ENCODE results near the gene RPL29. TPM values are rescaled to one million over a fixed set of nuclear protein-coding genes. Genes with fewer than 3 reads are reported as not detected.

Gene RPL29
- total and polyA plus RNA-seq, 7 experiments from 2014 or later: 1,152 to 2,133 (median 1,556) TPM

GRCh38 chr3:52040600-52040999 is 44.9 kb upstream of the RPL29 start:
- Mint-ChIP-seq H3K27me3 (peaks cover 0 to 9% (median 0%) of the 10 kb centered on the region in 5 donors), H3K27ac (peak overlapping the region in 2 of 9 donors; percentile 41 to 72), H3K4me3 (no peak overlapping the region), H3K36me3 (no peaks in the 10 kb centered on the region), H3K9me3 (no peaks in the 10 kb centered on the region), H3K4me1 (peaks cover 0 to 32% (median 23%) of the 10 kb centered on the region in 7 donors)
- no peak overlapping the region for H3K4me3 ChIP-seq (ENCODE audit: low read length)
- intact Hi-C loops (cut with micrococcal nuclease): no loop called here
- H3K27ac ChIP-seq (ENCODE audit: low read depth, low read length): no peak overlapping the region
- ChIA-PET POLR2A (interaction anchor here (2.7 kb wide), 1 partner anchor 12 kb away, joined by 10 read pairs; no protein-coding TSS in a partner anchor), CTCF (interaction anchor here (1.0 to 1.5 kb wide), 2 partner anchors 12 to 80 kb away, joined by 4 to 5 read pairs; no protein-coding TSS in a partner anchor)
- no peak for DNase-seq
- no peaks in the 10 kb centered on the region for H3K9me3 ChIP-seq (ENCODE audit: control insufficient read depth in 2 of 3, low read length in 3 of 3)
- no peaks in the 10 kb centered on the region for H3K36me3 ChIP-seq (ENCODE audit: control insufficient read depth in 2 of 3, insufficient read depth in 3 of 3, low read length in 3 of 3)
- H3K4me1 ChIP-seq (ENCODE audit: control insufficient read depth in 2 of 2, insufficient read depth in 2 of 2, low read length in 2 of 2): no peaks in the 10 kb centered on the region
- no peaks in the 10 kb centered on the region for H3K27me3 ChIP-seq (ENCODE audit: control insufficient read depth in 2 of 2, insufficient read depth in 2 of 2, low read length in 2 of 2)
- no peak for ATAC-seq

DNA sequence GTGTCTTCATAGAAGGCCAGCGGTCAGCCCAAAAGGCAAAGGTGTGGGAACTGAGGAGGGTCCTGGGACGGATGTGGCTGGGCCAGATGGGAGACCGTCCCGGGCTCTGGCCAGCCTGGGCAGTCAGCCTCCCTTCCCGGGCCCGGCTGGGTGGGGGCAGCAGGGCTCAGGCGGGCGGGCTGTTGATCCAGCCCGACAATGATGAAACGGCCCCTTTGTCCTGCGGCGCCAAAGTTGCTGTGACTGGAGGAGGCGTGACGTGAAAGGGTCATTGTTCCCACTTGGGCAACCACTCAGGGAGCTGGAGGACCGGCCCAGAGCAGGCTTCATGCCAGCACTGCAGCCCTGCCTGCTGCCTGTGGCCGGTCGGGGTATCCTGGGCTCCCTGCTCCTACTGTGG is 44.2 kb upstream of the RPL29 start:
- no peak overlapping the region for H3K27ac Mint-ChIP-seq
- intact Hi-C loops (cut with micrococcal nuclease): loop anchor here in 1 of 2 donors (5.0 kb wide), 1 partner anchor 37 kb away; no protein-coding TSS in a partner anchor
- no peaks in the 10 kb centered on the region for H3K9me3 Mint-ChIP-seq

GRCh38 chr3:52039426-52039825 is 43.7 kb upstream of the RPL29 start:
- H3K36me3 ChIP-seq (ENCODE audit: control insufficient read depth in 2 of 3, insufficient read depth in 3 of 3, low read length in 3 of 3): no peaks in the 10 kb centered on the region
- ATAC-seq: no peak
- no peaks in the 10 kb centered on the region for H3K9me3 ChIP-seq (ENCODE audit: control insufficient read depth in 2 of 3, low read length in 3 of 3)
- POLR2A ChIA-PET: no interaction called here
- no peak for DNase-seq
- CTCF ChIA-PET: interaction anchor here (0.6 kb wide), 1 partner anchor 854 kb away, joined by 6 read pairs; no protein-coding TSS in a partner anchor
- no peak overlapping the region for H3K27ac Mint-ChIP-seq
- H3K4me3 ChIP-seq (ENCODE audit: low read length): no peak overlapping the region
- intact Hi-C loops (cut with micrococcal nuclease): loop anchor here in 1 of 2 donors (5.0 kb wide), 1 partner anchor 38 kb away; no protein-coding TSS in a partner anchor
- no peaks in the 10 kb centered on the region for H3K4me1 ChIP-seq (ENCODE audit: control insufficient read depth in 2 of 2, insufficient read depth in 2 of 2, low read length in 2 of 2)
- no peaks in the 10 kb centered on the region for H3K27me3 ChIP-seq (ENCODE audit: control insufficient read depth in 2 of 2, insufficient read depth in 2 of 2, low read length in 2 of 2)
- H3K27me3 Mint-ChIP-seq: peaks cover 0 to 9% (median 0%) of the 10 kb centered on the region in 5 donors
- no peak overlapping the region for H3K27ac ChIP-seq (ENCODE audit: low read depth, low read length)
- no peaks in the 10 kb centered on the region for H3K9me3 Mint-ChIP-seq
- peaks cover 0 to 24% (median 16%) of the 10 kb centered on the region in 7 donors for H3K4me1 Mint-ChIP-seq
- H3K4me3 Mint-ChIP-seq: no peak overlapping the region
- no peaks in the 10 kb centered on the region for H3K36me3 Mint-ChIP-seq

More for the DNA sequence above, 44.2 kb upstream of the RPL29 start:
- ChIA-PET POLR2A (no interaction called here), CTCF (no interaction called here)
- no peaks in the 10 kb centered on the region for H3K27me3 ChIP-seq (ENCODE audit: control insufficient read depth in 2 of 2, insufficient read depth in 2 of 2, low read length in 2 of 2)
- no peaks in the 10 kb centered on the region for H3K4me1 ChIP-seq (ENCODE audit: control insufficient read depth in 2 of 2, insufficient read depth in 2 of 2, low read length in 2 of 2)
- H3K27ac ChIP-seq (ENCODE audit: low read depth, low read length): no peak overlapping the region
- DNase-seq: no peak
- H3K9me3 ChIP-seq (ENCODE audit: control insufficient read depth in 2 of 3, low read length in 3 of 3): no peaks in the 10 kb centered on the region
- Mint-ChIP-seq H3K36me3 (no peaks in the 10 kb centered on the region), H3K4me3 (no peak overlapping the region), H3K27me3 (peaks cover 0 to 9% (median 0%) of the 10 kb centered on the region in 5 donors), H3K4me1 (peaks cover 0 to 24% (median 17%) of the 10 kb centered on the region in 7 donors)
- H3K4me3 ChIP-seq (ENCODE audit: low read length): no peak overlapping the region
- no peak for ATAC-seq
- H3K36me3 ChIP-seq (ENCODE audit: control insufficient read depth in 2 of 3, insufficient read depth in 3 of 3, low read length in 3 of 3): no peaks in the 10 kb centered on the region

- Histone ChIP-seq H3K4me1 (ENCODE audit: control insufficient read depth in 2 of 2, insufficient read depth in 2 of 2, low read length in 2 of 2) (no peaks in the 10 kb centered on the region), H3K36me3 (ENCODE audit: control insufficient read depth in 2 of 3, insufficient read depth in 3 of 3, low read length in 3 of 3) (no peaks in the 10 kb centered on the region), H3K27me3 (ENCODE audit: control insufficient read depth in 2 of 2, insufficient read depth in 2 of 2, low read length in 2 of 2) (no peaks in the 10 kb centered on the region), H3K4me3 (ENCODE audit: low read length) (no peak overlapping the region), H3K9me3 (ENCODE audit: control insufficient read depth in 2 of 3, low read length in 3 of 3) (no peaks in the 10 kb centered on the region), H3K27ac (ENCODE audit: low read depth, low read length) (no peak overlapping the region)
- no peaks in the 10 kb centered on the region for H3K9me3 Mint-ChIP-seq
- ChIA-PET POLR2A (no interaction called here), CTCF (interaction anchor here (1.1 to 2.6 kb wide), 3 partner anchors 18 to 104 kb away, joined by 3 to 7 read pairs (median 4); partner anchors contain the start of gene DUSP7)
- no peaks in the 10 kb centered on the region for H3K36me3 Mint-ChIP-seq
- H3K4me3 Mint-ChIP-seq: no peak overlapping the region
- intact Hi-C loops (cut with micrococcal nuclease): loop anchor here in 1 of 2 donors (5.0 kb wide), 1 partner anchor 39 kb away; no protein-coding TSS in a partner anchor
- ATAC-seq (no peak), DNase-seq (no peak)
- H3K27me3 Mint-ChIP-seq: peaks cover 0 to 9% (median 0%) of the 10 kb centered on the region in 5 donors
- peaks cover 0 to 18% (median 14%) of the 10 kb centered on the region in 7 donors for H3K4me1 Mint-ChIP-seq
- H3K27ac Mint-ChIP-seq: peak overlapping the region in 1 of 9 donors; percentile 33
Measured at GRCh38 chr3:52038227-52038626, 42.5 kb upstream of the RPL29 start.

DNA sequence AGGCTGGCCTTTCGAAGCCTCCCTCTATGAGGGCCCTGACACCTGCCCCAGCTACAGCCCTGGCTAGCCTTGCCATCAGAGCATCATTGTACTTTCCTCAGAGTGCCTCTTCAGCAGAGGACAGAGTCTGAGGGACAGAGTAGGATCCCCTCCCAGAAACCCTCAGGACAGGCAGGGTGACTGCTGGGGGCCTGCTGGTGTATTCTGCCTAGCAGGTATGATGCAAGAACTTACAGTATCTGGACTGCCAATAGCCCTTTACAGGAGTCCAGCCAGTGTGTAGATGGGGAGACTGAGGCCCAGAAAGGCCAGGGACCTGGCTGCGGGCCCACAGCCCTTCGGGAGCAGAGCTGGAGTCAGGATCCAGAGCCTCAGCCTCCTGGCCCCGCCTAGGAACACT is 41.6 kb upstream of the RPL29 start:
- ChIA-PET POLR2A (interaction anchor here (0.8 to 1.1 kb wide), 2 partner anchors 19 to 20 kb away, joined by 3 read pairs; no protein-coding TSS in a partner anchor), CTCF (interaction anchor here (0.6 to 2.9 kb wide), 8 partner anchors 16 to 105 kb away, joined by 3 to 21 read pairs (median 4); partner anchors contain the start of gene DUSP7)
- Histone ChIP-seq H3K27me3 (ENCODE audit: control insufficient read depth in 2 of 2, insufficient read depth in 2 of 2, low read length in 2 of 2) (no peaks in the 10 kb centered on the region), H3K9me3 (ENCODE audit: control insufficient read depth in 2 of 3, low read length in 3 of 3) (no peaks in the 10 kb centered on the region), H3K4me1 (ENCODE audit: control insufficient read depth in 2 of 2, insufficient read depth in 2 of 2, low read length in 2 of 2) (no peaks in the 10 kb centered on the region), H3K4me3 (ENCODE audit: low read length) (no peak overlapping the region), H3K36me3 (ENCODE audit: control insufficient read depth in 2 of 3, insufficient read depth in 3 of 3, low read length in 3 of 3) (no peaks in the 10 kb centered on the region), H3K27ac (ENCODE audit: low read depth, low read length) (no peak overlapping the region)
- H3K27me3 Mint-ChIP-seq: peaks cover 0 to 9% (median 0%) of the 10 kb centered on the region in 5 donors
- H3K4me1 Mint-ChIP-seq: peaks cover 0 to 15% (median 13%) of the 10 kb centered on the region in 7 donors
- peak overlapping the region in 1 of 9 donors; percentile 57 for H3K27ac Mint-ChIP-seq
- no peak for DNase-seq
- H3K36me3 Mint-ChIP-seq: no peaks in the 10 kb centered on the region
- ATAC-seq: no peak
- H3K9me3 Mint-ChIP-seq: no peaks in the 10 kb centered on the region
- no peak overlapping the region for H3K4me3 Mint-ChIP-seq
- intact Hi-C loops (cut with micrococcal nuclease): loop anchor here in 1 of 2 donors (1.0 to 5.0 kb wide), 3 partner anchors 16 to 107 kb away; no protein-coding TSS in a partner anchor

GRCh38 chr3:52036829-52037228 is 41.1 kb upstream of the RPL29 start:
- DNase-seq (peak in 5 of 9 donors; percentile 19 to 41 (median 32)), ATAC-seq (peak; percentile 60)
- H3K27ac Mint-ChIP-seq: peak overlapping the region in 2 of 9 donors; percentile 51 to 57
- no peaks in the 10 kb centered on the region for H3K36me3 Mint-ChIP-seq
- Histone ChIP-seq H3K4me1 (ENCODE audit: control insufficient read depth in 2 of 2, insufficient read depth in 2 of 2, low read length in 2 of 2) (no peaks in the 10 kb centered on the region), H3K4me3 (ENCODE audit: low read length) (no peak overlapping the region), H3K27ac (ENCODE audit: low read depth, low read length) (no peak overlapping the region), H3K9me3 (ENCODE audit: control insufficient read depth in 2 of 3, low read length in 3 of 3) (no peaks in the 10 kb centered on the region), H3K27me3 (ENCODE audit: control insufficient read depth in 2 of 2, insufficient read depth in 2 of 2, low read length in 2 of 2) (no peaks in the 10 kb centered on the region), H3K36me3 (ENCODE audit: control insufficient read depth in 2 of 3, insufficient read depth in 3 of 3, low read length in 3 of 3) (no peaks in the 10 kb centered on the region)
- ChIA-PET CTCF (interaction anchor here (0.6 to 2.9 kb wide), 9 partner anchors 16 to 108 kb away, joined by 3 to 21 read pairs (median 3); partner anchors contain the start of genes DUSP7 and PARP3), POLR2A (interaction anchor here (1.1 kb wide), 1 partner anchor 20 kb away, joined by 3 read pairs; no protein-coding TSS in a partner anchor)
- H3K4me1 Mint-ChIP-seq: peaks cover 0 to 11% (median 8%) of the 10 kb centered on the region in 7 donors
- peaks cover 0 to 6% (median 0%) of the 10 kb centered on the region in 5 donors for H3K27me3 Mint-ChIP-seq
- no peaks in the 10 kb centered on the region for H3K9me3 Mint-ChIP-seq
- intact Hi-C loops (cut with micrococcal nuclease): loop anchor here in 1 of 2 donors (1.0 to 5.0 kb wide), 4 partner anchors 16 to 107 kb away; no protein-coding TSS in a partner anchor
- H3K4me3 Mint-ChIP-seq: no peak overlapping the region

Measured in naive thymus-derived CD4-positive, alpha-beta T cell (primary cell).